Lower lobe of right lung (tissue), 2 donors: Measurements from ENCODE around the gene CREBL2. TPM values are rescaled to one million over a fixed set of nuclear protein-coding genes. Genes with fewer than 3 reads are reported as not detected.
"Not testable (repeated sequence)": the region's sequence is repeated elsewhere in the genome, so short reads cannot be mapped to it uniquely, and the experiment has no call there.

Experiments
- ATAC-seq, 2 donors: fragments of 200-7000 bp; cut with Tn5 transposase; one replicate each; pipeline ENCODE4 v1.9.1; 2020 to 2022; ENCODE audit warnings: mild to moderate bottlenecking in 2 of 2, moderate library complexity in 2 of 2
- DNase-seq: peaks from one replicate; pipeline ENCODE4 v3.0.0-alpha.2; 2020
- H3K27ac ChIP-seq: fragments of 200-600 bp; one replicate; pipeline ENCODE4 v1.8.0; 2022
- H3K27me3 ChIP-seq: fragments of 200-600 bp; one replicate; pipeline ENCODE4 v1.8.0; 2022; ENCODE audit warnings: low read depth
- H3K36me3 ChIP-seq: fragments of 200-600 bp; one replicate; pipeline ENCODE4 v1.8.0; 2022; ENCODE audit warnings: mild to moderate bottlenecking
- H3K4me1 ChIP-seq: fragments of 200-600 bp; one replicate; pipeline ENCODE4 v1.8.0; 2022
- H3K4me3 ChIP-seq: fragments of 200-600 bp; one replicate; pipeline ENCODE4 v1.8.0; 2022; ENCODE audit warnings: mild to moderate bottlenecking
- H3K9me3 ChIP-seq: fragments of 200-600 bp; one replicate; pipeline ENCODE4 v1.8.0; 2022
- CTCF ChIP-seq: fragments of 200-600 bp; IDR thresholded peaks from one replicate; pipeline ENCODE4 v1.8.0; 2022; ENCODE audit warnings: antibody characterized with exemption, mild to moderate bottlenecking
- intact Hi-C: fragments of 100-400 bp; cut with DNase I; formaldehyde crosslinking; loops from one replicate; pipeline ENCODE4 v1.11.0; 2022
- long read RNA-seq: library from polyadenylated mRNA; unstranded; transcript quantifications from one replicate; pipeline ENCODE4 v2.0.0, GENCODE V29; 2021
- total RNA-seq: library from RNA; stranded (reverse); fragmentation: NEBNext Ultra II Directional; extraction: Animal tissue kit (Norgen Biotek cat#: 25700); gene quantifications from one replicate; pipeline ENCODE4 v1.2.1, GENCODE V29; 2021
- donor health status: DM: no; HTN: yes; CAD: no; lungs with severe emphysema.

Gene CREBL2
- total RNA-seq, result 46.3 TPM
- long read RNA-seq, transcript CREBL2-201 (4 exons, 3,754 nt), result major isoform, 88 of 98 reads
- long read RNA-seq, partial matches to known transcripts, result 5 of 98 reads
- long read RNA-seq, other reads (novel, unspliced or antisense), result 5 of 98 reads

DNA sequence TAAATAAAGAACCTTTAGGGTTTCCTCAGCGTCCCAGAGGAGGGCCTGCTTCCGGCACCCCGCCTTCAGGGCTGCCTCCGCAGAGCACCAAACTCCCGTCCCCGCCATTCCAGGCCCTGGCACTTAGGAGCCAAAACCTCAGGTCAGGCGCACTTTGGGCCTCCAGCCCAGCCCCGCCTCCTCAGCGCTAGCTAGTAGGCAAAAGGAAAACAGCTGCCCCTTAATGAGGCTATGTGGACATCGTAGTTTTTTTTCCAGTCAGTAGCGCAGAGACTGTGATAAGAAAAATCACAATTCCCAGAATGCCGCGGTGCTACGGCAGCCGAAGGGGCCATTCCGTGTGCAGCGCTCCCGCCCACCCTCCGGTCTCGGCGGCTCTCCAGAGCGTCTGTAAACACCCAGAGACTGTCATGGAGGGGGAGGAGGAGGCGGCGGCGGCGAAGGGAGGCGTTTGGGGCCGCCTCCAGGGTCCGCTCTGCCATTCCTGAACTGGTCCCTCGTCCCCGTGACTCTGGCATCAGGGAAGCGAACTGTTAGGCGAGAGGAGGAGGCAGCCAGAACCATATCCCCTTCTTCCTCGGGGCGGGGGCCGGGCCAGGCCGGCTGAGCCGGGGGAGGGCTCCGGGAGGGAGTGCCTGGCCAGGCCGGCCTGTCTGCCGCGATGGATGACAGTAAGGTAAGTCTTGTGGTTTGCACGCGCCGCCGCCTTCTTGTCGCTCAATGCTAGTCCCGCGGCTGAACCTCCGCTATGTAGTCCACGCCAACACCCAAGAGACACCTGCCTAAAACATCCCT, at the start of gene CREBL2:
CREBL2 (plus strand) TSS at position 365 of the 795 bp plus-strand sequence; CDS start at position 662, 297 bp downstream.
- Histone ChIP-seq H3K9me3 (no peaks in the 10 kb centered on the region), H3K4me3 (peak within 1 kb of the TSS; percentile 71), H3K36me3 (no peaks in the 10 kb centered on the region), H3K27ac (peak within 1 kb of the TSS; percentile 85), H3K4me1 (peaks cover 47% of the 10 kb centered on the region), H3K27me3 (no peaks in the 10 kb centered on the region)
- peak; percentile 96 for DNase-seq
- intact Hi-C loops, result no loop called here
- no peak for TF ChIP-seq CTCF
- ATAC-seq, result peak; percentile 97 to 98

DNA sequence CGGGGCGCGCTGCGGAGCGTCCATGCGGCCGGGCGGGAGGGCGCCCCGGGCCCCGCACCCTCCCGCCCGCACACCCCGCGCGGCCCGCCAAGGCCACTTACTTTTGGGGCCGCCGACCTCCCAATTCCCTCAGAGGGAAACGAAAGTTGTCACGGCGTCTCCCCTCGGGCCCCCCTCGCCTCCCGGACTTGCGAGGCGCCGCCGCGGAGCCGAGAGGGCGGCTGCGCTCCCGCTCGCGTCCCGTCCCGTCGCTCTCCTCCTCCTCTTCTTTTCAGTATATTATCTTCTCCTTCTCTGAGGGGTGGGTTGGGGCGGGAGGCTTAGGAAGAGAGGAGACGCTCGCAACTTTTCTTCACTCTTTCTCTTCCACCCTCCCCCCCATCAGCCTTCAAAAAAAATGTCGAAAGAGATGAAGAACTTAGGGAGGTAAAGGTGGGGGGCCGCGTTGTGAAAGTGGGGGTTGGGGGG, 49.6 kb upstream of the CREBL2 start:
- DNase-seq, result peak; percentile 60
- peak in 1 of 2 donors; percentile 1 for ATAC-seq
- H3K27me3 ChIP-seq, result no peaks in the 10 kb centered on the region

DNA sequence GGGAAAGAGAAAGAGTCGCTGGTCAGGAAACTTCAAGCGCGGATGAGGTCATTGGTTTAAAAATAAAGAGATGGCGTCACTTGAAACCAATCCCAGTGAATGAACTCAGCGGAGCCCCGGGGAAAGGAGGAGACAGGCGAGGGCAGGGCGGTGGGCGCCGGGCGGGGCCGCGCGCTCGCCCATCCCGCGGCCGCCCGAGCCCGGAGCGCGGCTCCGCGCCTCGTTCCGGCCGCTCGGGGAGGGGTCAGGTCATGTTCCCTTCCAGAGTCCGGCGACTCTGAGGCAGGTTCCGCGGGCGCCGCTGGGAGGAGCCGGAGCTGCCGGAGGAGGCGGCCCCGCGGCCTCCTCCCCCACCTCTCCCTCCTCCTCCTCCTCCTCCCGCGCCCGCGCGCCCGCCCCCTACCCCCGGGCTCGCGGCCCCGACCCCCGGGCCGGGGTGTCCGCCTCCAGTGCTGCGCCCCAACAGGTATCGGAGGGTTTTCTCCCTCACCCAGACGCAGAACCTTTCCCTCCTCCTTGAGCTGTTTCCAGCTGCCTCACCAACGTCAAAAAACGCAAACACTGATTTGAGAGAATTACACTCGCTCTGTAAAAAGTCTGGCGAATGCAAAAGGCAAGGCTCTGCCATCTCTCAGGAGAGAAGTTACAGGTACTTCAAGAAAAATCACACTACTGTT, 49.0 kb upstream of the CREBL2 start, which contains the start of gene DUSP16:
DUSP16 (minus strand) TSS at position 279 of the 677 bp plus-strand sequence. CDS start 41,765 bp downstream, outside the sequence.
- Histone ChIP-seq H3K9me3 (no peaks in the 10 kb centered on the region), H3K27ac (peak within 1 kb of the TSS; percentile 98), H3K36me3 (no peaks in the 10 kb centered on the region), H3K4me3 (peak within 1 kb of the TSS; percentile 69), H3K4me1 (peaks cover 28% of the 10 kb centered on the region), H3K27me3 (no peaks in the 10 kb centered on the region)
- intact Hi-C loops, result loop anchor here (10.0 kb wide), 1 partner anchor 188 kb away; no protein-coding TSS in a partner anchor
- ATAC-seq (peak; percentile 94 to 96), DNase-seq (peak; percentile 94)
- TF ChIP-seq CTCF, result peak; percentile 19

More for the DNA sequence above, 49.6 kb upstream of the CREBL2 start:
- TF ChIP-seq CTCF, result no peak
- H3K27ac ChIP-seq, result peak overlapping the region; percentile 98
- peaks cover 28% of the 10 kb centered on the region for H3K4me1 ChIP-seq
- H3K4me3 ChIP-seq, result peak overlapping the region; percentile 69
- H3K9me3 ChIP-seq, result no peaks in the 10 kb centered on the region
- intact Hi-C loops, result loop anchor here (10.0 kb wide), 1 partner anchor 187 kb away; no protein-coding TSS in a partner anchor
- no peaks in the 10 kb centered on the region for H3K36me3 ChIP-seq

GRCh38 chr12:12563290-12563928, 48.3 kb upstream of the CREBL2 start:
- TF ChIP-seq CTCF, result no peak
- Histone ChIP-seq H3K27ac (peak overlapping the region; percentile 98), H3K4me1 (peaks cover 28% of the 10 kb centered on the region), H3K9me3 (no peaks in the 10 kb centered on the region), H3K36me3 (no peaks in the 10 kb centered on the region), H3K4me3 (peak overlapping the region; percentile 69), H3K27me3 (no peaks in the 10 kb centered on the region)
- intact Hi-C loops, result loop anchor here (10.0 kb wide), 1 partner anchor 189 kb away; no protein-coding TSS in a partner anchor
- ATAC-seq (no peak), DNase-seq (no peak)

- TF ChIP-seq CTCF, result no peak
- no peaks in the 10 kb centered on the region for H3K36me3 ChIP-seq
- H3K4me3 ChIP-seq, result no peak overlapping the region
- H3K27ac ChIP-seq, result no peak overlapping the region
- no peaks in the 10 kb centered on the region for H3K9me3 ChIP-seq
- H3K4me1 ChIP-seq, result peaks cover 18% of the 10 kb centered on the region
- DNase-seq (no peak), ATAC-seq (no peak)
- intact Hi-C loops, result loop anchor here (10.0 kb wide), 1 partner anchor 190 kb away; no protein-coding TSS in a partner anchor
- no peaks in the 10 kb centered on the region for H3K27me3 ChIP-seq
Measured at GRCh38 chr12:12564911-12565310, 46.8 kb upstream of the CREBL2 start.

- H3K4me1 ChIP-seq, result peaks cover 11% of the 10 kb centered on the region
- not testable (repeated sequence) for DNase-seq, H3K27ac ChIP-seq, H3K9me3 ChIP-seq, ATAC-seq, H3K4me3 ChIP-seq, H3K36me3 ChIP-seq, H3K27me3 ChIP-seq
- intact Hi-C loops, result loop anchor here (10.0 kb wide), 1 partner anchor 191 kb away; no protein-coding TSS in a partner anchor
Measured at GRCh38 chr12:12565971-12566370, 45.7 kb upstream of the CREBL2 start.
